K562 (cell line): ENCODE measurements around the gene NEDD4L. TPM values are rescaled to one million over a fixed set of nuclear protein-coding genes. Genes with fewer than 3 reads are reported as not detected.

Experiments
- CTBP1 ChIP-seq: fragments of 450-650 bp; IDR thresholded peaks from 2 replicates; pipeline ENCODE4 v1.6.1; 2016; ENCODE audit warnings: borderline replicate concordance
- EP400 ChIP-seq: fragments of 450-650 bp; IDR thresholded peaks from 2 replicates; pipeline ENCODE4 v1.6.1; 2017; ENCODE audit warnings: antibody characterized with exemption, mild to moderate bottlenecking, moderate library complexity
- GTF2E2 ChIP-seq: fragments of 200-800 bp; sonication (Bioruptor generic); IDR thresholded peaks from 2 replicates; pipeline ENCODE4 v1.6.1; 2016; ENCODE audit warnings: missing genetic modification characterization, missing compliant biosample characterization
- HNRNPLL ChIP-seq: fragments of 200-400 bp; formaldehyde crosslinking; IDR thresholded peaks from 2 replicates; pipeline ENCODE4 v1.6.1; 2017; ENCODE audit warnings: low read length, low read depth, mild to moderate bottlenecking; ENCODE audit not compliant: poor library complexity, severe bottlenecking
- KDM2B ChIP-seq: fragments of 250-450 bp; sonication (Bioruptor Pico); IDR thresholded peaks from 2 replicates; pipeline ENCODE4 v1.8.0; 2021; ENCODE audit warnings: mild to moderate bottlenecking, moderate library complexity
- NR1H2 ChIP-seq: sonication (generic); formaldehyde crosslinking; IDR thresholded peaks from 2 replicates; pipeline ENCODE4 v1.4.0; 2020; ENCODE audit warnings: mild to moderate bottlenecking, missing genetic modification reagents
- RBFOX2 ChIP-seq: fragments of 200-400 bp; formaldehyde crosslinking; IDR thresholded peaks from 2 replicates; pipeline ENCODE4 v1.6.1; 2017; ENCODE audit warnings: low read depth, mild to moderate bottlenecking, low read length, moderate library complexity
- TRIM24 ChIP-seq, 2 experiments: fragments of 450-650 bp; IDR thresholded peaks; 2 replicates each; pipeline ENCODE4 v1.6.1; 2016
- ZNF140 ChIP-seq: fragments of 250-450 bp; sonication (Bioruptor Pico); IDR thresholded peaks from 2 replicates; pipeline ENCODE4 v1.8.0; 2021; ENCODE audit warnings: moderate library complexity, mild to moderate bottlenecking, inconsistent platforms
- ZNF384 ChIP-seq: IDR thresholded peaks from 2 replicates; pipeline ENCODE4 v1.6.1; 2012; ENCODE audit warnings: low read depth, low read length, improper control_type of control experiment
- ZNF41 ChIP-seq: fragments of 250-450 bp; sonication (Bioruptor Pico); conservative IDR thresholded peaks from 2 replicates; pipeline ENCODE4 v1.4.0; 2020; ENCODE audit warnings: mild to moderate bottlenecking
- polyA plus RNA-seq, 8 experiments: library from polyadenylated mRNA; depleted of rRNA in 4 of 8; stranded (reverse) in 5 of 8; unstranded in 3 of 8; fragments of >200 nt; fragmentation: Nextera tagmentation in 2 of 8; fragmentation: Illumina TruSeq in 1 of 8; extraction: Ambion mirVana in 2 of 8; extraction: Trizol in 1 of 8; gene quantifications; 2 replicates each; pipeline versions ENCODE4 v1.2.1 to v1.2.3, GENCODE V29; 2011 to 2014; ENCODE audit warnings: inconsistent platforms in 1 of 8, missing spikeins in 1 of 8
- total RNA-seq, 7 experiments: library from RNA; depleted of rRNA in 6 of 7; stranded (reverse); fragments of >200 nt in 6 of 7; fragmentation: Illumina TruSeq in 2 of 7; extraction: Trizol in 2 of 7; gene quantifications; 2 replicates each; pipeline versions ENCODE4 v1.2.1 to v1.2.3, GENCODE V29; 2011 to 2021; ENCODE audit warnings: low replicate concordance in 1 of 7
- TF ChIP-seq, protein P1 (sequence below): sonication (generic); formaldehyde crosslinking; IDR thresholded peaks from 2 replicates; pipeline ENCODE4 v1.8.1; 2023; ENCODE audit warnings: mild to moderate bottlenecking, missing genetic modification reagents, moderate library complexity
- TF ChIP-seq, protein P2 (sequence below): fragments of 150-350 bp; IDR thresholded peaks from 2 replicates; pipeline ENCODE4 v1.6.1; 2014; ENCODE audit warnings: low read depth, mild to moderate bottlenecking, low read length, borderline replicate concordance
- TF ChIP-seq, protein P3 (sequence below): fragments of 450-650 bp; formaldehyde crosslinking; IDR thresholded peaks from 2 replicates; pipeline ENCODE4 v1.4.0; 2022; ENCODE audit warnings: missing genetic modification characterization
- TF ChIP-seq, protein P4 (sequence below): fragments of 250-450 bp; sonication (Bioruptor Pico); IDR thresholded peaks from 2 replicates; pipeline ENCODE4 v1.8.0; 2021; ENCODE audit warnings: moderate library complexity, mild to moderate bottlenecking, inconsistent platforms
- TF ChIP-seq, protein P5 (sequence below), 2 experiments: fragments of 450-650 bp; conservative IDR thresholded peaks; 2 replicates each; pipeline ENCODE4 v1.6.1; 2017; ENCODE audit warnings: mild to moderate bottlenecking in 2 of 2, moderate library complexity in 2 of 2
- TF ChIP-seq, protein P6 (sequence below): fragments of 250-450 bp; sonication (Bioruptor Pico); IDR thresholded peaks from 2 replicates; pipeline ENCODE4 v1.4.0; 2020; ENCODE audit warnings: mild to moderate bottlenecking, moderate library complexity, borderline replicate concordance

Gene NEDD4L
- total and polyA plus RNA-seq, 9 of the 15 experiments (the other 6 are each of a cell fraction or from before 2014, with no cell fraction given) = 8.1 to 33.4 (median 19.9) TPM

DNA sequence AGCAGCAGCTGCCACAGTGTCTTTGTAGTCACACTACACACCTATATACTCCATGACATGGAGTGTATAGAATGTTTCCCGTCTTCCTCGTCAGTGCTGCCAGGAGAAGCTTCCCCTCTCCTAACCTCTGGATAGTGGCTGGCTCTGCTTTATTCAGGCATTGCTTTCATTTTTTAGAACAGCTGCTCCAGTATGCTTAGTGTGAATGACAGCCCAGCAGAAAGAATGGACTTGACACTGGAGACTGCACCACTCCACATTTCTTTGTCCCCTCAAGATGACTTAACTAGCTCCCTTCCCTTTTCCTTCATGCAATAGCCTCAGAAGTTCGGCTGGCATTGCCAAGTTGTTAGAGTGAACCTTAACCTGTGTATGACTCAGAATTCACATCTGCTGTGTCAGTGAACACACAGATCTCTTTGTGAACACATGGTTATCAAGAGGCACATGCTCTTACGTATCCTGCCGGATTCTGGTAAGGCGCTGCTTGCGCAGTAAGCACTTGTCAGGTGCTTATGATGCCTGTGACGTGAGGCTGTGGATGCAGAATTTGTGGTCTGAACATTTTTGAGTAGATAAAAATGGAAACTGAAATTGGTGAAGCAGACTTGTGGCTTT lies 73.9 kb downstream of the NEDD4L start (continued):
- TF ChIP-seq CTBP1 (peak; percentile 75; the same call in 1 of the 2 replicates), RBFOX2 (no peak), EP400 (peak; percentile 74), NR1H2 (CRISPR knock-in tag) (no peak), ZNF41 (no peak), ZNF384 (no peak), ZNF140 (no peak), TRIM24 (IDR thresholded peaks at IDR 0.05) (peak; percentile 79 to 85), KDM2B (CRISPR knock-in tag) (no peak), GTF2E2 (no peak), HNRNPLL (peak; percentile 99)
- TF ChIP-seq, protein P1, sequence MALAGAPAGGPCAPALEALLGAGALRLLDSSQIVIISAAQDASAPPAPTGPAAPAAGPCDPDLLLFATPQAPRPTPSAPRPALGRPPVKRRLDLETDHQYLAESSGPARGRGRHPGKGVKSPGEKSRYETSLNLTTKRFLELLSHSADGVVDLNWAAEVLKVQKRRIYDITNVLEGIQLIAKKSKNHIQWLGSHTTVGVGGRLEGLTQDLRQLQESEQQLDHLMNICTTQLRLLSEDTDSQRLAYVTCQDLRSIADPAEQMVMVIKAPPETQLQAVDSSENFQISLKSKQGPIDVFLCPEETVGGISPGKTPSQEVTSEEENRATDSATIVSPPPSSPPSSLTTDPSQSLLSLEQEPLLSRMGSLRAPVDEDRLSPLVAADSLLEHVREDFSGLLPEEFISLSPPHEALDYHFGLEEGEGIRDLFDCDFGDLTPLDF (CRISPR knock-in tag) = no peak
- TF ChIP-seq, protein P2, sequence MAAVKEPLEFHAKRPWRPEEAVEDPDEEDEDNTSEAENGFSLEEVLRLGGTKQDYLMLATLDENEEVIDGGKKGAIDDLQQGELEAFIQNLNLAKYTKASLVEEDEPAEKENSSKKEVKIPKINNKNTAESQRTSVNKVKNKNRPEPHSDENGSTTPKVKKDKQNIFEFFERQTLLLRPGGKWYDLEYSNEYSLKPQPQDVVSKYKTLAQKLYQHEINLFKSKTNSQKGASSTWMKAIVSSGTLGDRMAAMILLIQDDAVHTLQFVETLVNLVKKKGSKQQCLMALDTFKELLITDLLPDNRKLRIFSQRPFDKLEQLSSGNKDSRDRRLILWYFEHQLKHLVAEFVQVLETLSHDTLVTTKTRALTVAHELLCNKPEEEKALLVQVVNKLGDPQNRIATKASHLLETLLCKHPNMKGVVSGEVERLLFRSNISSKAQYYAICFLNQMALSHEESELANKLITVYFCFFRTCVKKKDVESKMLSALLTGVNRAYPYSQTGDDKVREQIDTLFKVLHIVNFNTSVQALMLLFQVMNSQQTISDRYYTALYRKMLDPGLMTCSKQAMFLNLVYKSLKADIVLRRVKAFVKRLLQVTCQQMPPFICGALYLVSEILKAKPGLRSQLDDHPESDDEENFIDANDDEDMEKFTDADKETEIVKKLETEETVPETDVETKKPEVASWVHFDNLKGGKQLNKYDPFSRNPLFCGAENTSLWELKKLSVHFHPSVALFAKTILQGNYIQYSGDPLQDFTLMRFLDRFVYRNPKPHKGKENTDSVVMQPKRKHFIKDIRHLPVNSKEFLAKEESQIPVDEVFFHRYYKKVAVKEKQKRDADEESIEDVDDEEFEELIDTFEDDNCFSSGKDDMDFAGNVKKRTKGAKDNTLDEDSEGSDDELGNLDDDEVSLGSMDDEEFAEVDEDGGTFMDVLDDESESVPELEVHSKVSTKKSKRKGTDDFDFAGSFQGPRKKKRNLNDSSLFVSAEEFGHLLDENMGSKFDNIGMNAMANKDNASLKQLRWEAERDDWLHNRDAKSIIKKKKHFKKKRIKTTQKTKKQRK = no peak
- TF ChIP-seq, protein P3, sequence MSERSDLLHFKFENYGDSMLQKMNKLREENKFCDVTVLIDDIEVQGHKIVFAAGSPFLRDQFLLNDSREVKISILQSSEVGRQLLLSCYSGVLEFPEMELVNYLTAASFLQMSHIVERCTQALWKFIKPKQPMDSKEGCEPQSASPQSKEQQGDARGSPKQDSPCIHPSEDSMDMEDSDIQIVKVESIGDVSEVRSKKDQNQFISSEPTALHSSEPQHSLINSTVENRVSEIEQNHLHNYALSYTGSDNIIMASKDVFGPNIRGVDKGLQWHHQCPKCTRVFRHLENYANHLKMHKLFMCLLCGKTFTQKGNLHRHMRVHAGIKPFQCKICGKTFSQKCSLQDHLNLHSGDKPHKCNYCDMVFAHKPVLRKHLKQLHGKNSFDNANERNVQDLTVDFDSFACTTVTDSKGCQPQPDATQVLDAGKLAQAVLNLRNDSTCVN (CRISPR knock-in tag) = no peak
- TF ChIP-seq, protein P4, sequence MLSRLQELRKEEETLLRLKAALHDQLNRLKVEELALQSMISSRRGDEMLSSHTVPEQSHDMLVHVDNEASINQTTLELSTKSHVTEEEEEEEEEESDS = no peak
- TF ChIP-seq, protein P5, sequence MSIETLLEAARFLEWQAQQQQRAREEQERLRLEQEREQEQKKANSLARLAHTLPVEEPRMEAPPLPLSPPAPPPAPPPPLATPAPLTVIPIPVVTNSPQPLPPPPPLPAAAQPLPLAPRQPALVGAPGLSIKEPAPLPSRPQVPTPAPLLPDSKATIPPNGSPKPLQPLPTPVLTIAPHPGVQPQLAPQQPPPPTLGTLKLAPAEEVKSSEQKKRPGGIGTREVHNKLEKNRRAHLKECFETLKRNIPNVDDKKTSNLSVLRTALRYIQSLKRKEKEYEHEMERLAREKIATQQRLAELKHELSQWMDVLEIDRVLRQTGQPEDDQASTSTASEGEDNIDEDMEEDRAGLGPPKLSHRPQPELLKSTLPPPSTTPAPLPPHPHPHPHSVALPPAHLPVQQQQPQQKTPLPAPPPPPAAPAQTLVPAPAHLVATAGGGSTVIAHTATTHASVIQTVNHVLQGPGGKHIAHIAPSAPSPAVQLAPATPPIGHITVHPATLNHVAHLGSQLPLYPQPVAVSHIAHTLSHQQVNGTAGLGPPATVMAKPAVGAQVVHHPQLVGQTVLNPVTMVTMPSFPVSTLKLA (conservative IDR thresholded peaks at IDR 0.05) = peak; percentile 87 to 92
- TF ChIP-seq, protein P6, sequence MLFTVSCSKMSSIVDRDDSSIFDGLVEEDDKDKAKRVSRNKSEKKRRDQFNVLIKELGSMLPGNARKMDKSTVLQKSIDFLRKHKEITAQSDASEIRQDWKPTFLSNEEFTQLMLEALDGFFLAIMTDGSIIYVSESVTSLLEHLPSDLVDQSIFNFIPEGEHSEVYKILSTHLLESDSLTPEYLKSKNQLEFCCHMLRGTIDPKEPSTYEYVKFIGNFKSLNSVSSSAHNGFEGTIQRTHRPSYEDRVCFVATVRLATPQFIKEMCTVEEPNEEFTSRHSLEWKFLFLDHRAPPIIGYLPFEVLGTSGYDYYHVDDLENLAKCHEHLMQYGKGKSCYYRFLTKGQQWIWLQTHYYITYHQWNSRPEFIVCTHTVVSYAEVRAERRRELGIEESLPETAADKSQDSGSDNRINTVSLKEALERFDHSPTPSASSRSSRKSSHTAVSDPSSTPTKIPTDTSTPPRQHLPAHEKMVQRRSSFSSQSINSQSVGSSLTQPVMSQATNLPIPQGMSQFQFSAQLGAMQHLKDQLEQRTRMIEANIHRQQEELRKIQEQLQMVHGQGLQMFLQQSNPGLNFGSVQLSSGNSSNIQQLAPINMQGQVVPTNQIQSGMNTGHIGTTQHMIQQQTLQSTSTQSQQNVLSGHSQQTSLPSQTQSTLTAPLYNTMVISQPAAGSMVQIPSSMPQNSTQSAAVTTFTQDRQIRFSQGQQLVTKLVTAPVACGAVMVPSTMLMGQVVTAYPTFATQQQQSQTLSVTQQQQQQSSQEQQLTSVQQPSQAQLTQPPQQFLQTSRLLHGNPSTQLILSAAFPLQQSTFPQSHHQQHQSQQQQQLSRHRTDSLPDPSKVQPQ (CRISPR knock-in tag) = no peak
